T-helper 1 cell treated with Interleukin-12 subunit alpha and Interleukin-12 subunit beta and Interleukin-4 antibody, amounts not matched to agents 30 ng/mL and 1 ng/mL, for 36 hours (primary cell): Measurements from ENCODE around the gene PTPN5. TPM values are rescaled to one million over a fixed set of nuclear protein-coding genes. Genes with fewer than 3 reads are reported as not detected.
"Not testable (repeated sequence)": the region's sequence is repeated elsewhere in the genome, so short reads cannot be mapped to it uniquely, and the experiment has no call there.

Source experiments
- intact Hi-C: fragments of 100-400 bp; cut with micrococcal nuclease; formaldehyde crosslinking; loops from one replicate; pipeline ENCODE4 v1.15.1; 2024
- total RNA-seq: library from RNA; stranded (reverse); gene quantifications from 2 replicates; pipeline ENCODE4 v1.2.3, GENCODE V29; 2022

Gene PTPN5
- not detected in 2 replicates for total RNA-seq

DNA sequence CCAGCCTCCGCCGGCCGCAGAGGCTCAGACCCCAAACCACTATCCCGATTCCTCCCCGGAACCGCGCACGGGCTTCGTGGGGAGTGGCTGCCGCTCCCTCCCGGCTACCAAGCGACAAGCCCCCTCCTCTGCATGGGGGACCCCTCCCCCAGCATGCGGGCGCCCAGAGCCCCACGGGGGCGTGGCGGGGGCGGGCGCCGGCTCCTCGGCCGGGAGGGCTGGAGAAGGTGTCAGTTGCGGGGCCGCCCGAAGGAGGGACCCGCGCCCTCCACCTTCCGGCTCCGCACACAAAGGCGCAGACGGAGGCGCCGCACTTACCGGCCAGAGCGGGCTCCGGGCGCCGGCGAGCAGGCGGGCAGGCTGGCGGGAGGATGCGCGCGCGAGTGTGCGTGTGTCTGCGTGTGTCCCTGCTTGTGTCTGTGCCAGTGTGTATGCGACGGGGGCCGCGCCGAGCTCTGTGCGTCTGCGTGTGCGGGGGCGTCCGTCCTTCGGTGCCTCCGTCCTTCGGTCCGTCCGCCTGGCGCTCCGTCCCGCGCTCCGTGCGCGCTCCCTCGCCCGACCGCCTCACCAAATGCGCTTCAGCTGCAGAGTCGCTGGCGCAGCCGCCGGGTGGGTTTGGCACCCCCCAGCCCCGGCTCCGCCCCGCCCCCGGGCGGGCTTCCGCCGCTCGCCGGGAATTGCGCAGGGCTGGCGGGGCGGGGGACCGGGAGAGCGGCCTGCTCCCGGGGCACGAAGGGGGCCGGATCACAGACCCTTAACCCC is at the start of gene PTPN5:
TSS of gene PTPN5 (minus strand) at position 592 of the 762 bp plus-strand sequence. CDS start 19,840 bp downstream, outside the sequence.
- intact Hi-C loops: no loop called here

DNA sequence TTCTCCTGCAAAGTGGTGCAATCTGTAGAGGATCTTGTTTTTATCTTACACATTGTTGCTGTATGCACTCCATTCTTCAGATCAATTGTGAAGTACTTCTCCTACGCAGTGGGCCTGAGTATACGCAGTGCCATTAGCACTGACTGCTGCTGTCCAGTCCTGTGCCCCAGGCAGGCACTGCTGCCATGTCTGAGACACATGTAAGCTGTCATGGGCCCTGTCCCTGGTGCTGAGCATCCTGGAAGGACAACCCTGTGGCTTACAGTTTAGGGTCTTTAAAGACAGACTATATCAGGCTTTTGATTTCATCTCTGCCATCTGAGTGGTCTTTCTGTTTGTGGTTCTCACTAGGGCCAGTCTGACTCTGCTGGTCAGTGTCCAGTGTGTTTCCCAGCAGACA is 44.8 kb upstream of the PTPN5 start:
- intact Hi-C loops: no loop called here

GRCh38 chr11:18834754-18835466 is 43.3 kb upstream of the PTPN5 start:
- intact Hi-C loops: no loop called here

DNA sequence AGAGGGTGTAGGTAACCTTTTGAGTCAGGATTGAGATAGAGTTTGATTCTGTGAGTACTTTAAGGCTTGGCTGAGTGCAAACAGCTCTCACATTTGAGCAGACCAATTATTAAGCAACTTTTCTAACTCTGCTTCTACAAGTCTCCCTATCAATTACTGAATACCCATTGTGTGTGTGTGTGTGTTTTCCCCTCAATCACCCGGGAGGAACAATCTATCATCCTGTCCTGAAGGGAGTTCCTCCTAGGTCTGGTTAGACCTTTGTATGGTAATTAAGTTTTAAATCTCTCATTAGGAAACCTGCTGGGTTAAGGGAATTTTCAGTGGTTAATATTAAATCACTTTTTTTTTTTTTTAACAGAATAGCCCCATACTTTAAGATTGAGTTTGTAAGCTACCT is 28.6 kb upstream of the PTPN5 start:
- intact Hi-C loops: not testable (repeated sequence)

DNA sequence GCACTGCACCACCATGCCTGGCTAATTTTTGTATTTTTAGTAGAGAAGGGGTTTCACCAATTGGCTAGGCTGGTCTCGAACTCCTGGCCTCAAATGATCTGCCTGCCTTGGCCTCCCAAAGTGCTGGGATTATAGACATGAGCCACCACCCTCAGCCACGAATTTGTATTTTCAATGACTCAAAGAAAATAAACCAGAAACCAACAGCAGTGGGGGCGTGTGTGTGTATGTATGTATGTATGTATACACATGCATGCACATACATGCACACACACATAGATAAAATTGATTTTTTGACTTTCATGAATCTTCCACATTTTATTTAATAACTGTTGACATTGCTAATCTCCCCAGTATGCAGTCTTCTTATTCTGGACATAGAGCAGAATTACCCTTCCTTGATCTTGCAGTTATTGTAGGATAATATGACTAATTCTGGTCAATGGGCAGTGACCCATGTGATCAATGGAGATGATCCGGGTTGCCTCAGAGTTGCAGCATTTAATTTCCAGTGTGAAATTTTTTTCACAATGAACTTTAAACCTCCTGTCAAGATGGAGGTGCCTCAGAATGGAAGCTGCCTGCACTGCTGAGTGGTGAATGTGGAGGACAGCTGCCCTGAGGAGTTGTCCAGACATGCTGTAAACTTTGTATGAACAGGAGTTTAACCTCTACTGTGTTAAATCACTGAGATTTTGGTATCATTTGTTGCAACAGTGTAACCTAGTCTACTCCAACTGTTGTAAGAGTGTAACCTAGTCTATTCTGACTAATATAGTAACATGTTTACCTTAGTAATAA is 12.8 kb upstream of the PTPN5 start:
- intact Hi-C loops: no loop called here

GRCh38 chr11:18802381-18803257 is 11.0 kb upstream of the PTPN5 start:
- intact Hi-C loops: loop anchor here (1.0 kb wide), 2 partner anchors 27 to 687 kb away; no protein-coding TSS in a partner anchor

DNA sequence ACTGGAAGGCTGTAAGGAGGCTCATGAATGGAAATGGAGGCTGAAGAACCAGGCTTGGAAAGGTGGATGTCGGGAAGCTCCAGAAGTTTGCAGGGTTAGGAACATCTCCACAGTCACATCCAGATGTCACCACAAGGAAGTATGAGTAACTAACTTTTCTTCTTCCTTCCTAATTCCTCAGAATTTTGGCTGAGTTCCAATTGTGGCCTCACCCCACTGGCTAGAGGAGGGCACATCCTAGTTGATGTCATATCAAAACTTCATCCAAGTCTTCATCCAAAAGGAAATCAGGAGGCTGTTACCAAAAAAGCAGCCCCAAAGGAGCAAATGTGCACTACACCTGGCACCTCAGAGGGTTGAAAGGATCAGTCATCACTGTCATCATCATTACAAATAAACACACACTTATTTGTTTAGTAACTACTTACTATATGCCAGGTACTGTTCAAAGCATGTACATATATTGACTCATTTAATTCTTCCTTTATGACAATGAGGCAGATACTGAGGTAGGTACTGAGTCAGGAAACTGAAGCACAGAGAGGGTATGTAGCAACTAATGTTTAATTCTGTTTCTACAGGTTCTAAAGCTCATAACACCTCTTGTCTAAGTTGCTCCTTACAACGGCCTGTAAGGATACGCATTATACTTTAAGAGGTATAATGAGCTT is 7.3 kb upstream of the PTPN5 start:
- intact Hi-C loops: no loop called here

DNA sequence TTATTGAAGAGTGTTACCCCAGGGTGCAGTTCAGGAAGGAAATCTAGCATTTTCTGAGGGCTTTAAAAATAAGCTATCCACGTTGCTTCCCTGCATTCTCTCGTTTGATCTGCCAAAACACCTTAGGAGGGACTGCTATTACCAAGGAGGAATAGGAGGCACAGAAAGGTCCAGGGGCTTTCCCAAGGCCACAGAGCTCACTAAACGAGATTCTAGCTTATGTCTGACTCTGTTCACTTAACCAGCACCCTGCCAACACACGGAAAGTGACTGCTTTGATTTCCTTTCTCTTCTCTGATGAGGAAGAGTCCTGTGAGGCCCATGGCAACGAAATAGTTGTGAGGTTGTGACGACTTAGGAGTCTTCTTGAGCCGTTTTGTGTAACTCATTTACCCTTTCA is 3.4 kb upstream of the PTPN5 start:
- intact Hi-C loops: no loop called here

GRCh38 chr11:18792827-18793226 is 1.2 kb upstream of the PTPN5 start:
- intact Hi-C loops: no loop called here

GRCh38 chr11:18791969-18792628 is 501 bp upstream of the PTPN5 start:
- intact Hi-C loops: no loop called here

DNA sequence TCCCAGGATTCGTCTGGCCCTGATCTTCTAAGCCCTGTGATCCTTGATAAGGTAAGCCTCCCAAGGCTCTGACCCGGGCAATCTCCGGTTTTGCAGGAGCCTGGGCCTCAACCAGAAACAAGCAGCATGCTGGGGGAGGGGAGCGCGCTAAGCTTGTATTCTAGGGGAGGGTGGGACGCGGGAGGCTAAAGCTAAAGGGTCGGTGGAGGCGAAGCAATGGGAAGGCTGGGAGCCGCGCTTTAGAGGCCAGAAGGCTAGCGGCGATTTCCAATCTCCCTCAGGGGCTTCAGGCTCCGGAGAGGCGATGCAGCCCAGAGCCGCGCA is 753 bp downstream of the PTPN5 start:
- intact Hi-C loops: no loop called here

DNA sequence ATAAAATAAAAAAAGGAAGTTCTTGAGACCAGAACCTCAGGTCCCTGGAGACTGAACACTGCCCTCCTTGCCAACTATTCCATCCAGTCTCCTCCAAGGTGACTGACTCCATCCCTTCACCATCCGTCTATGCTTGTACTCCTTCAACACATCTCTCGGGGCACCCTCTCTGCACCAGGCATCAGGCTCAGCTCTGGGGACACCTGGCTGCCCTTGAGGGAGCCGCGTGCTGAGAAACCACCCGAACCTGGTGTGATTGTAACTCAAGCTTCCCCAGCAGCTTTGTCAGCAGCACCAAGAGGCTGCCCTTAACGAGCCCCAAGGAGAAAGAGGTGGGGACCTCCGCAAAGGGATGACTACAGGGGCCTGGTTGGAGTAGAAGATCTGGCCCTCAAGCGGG is 1.7 kb downstream of the PTPN5 start:
- intact Hi-C loops: no loop called here

DNA sequence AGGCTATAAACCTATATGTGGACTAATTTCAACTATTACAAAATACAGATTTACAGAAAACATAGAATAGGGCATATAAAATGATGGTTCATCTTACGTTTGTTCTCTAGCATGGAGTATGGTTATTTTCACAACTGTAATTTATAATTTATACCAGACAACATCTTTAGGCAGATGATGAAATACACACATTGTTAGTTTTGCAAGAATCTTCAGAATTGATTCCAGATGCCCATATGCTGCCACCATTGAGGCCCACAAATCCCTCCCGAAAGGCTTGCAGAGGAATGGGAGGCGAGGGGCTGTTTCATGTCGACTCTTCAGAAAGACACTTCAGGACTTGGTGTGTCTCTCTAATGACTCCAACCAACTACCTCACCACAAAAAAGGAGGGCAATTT is 6.2 kb downstream of the PTPN5 start:
- intact Hi-C loops: no loop called here

DNA sequence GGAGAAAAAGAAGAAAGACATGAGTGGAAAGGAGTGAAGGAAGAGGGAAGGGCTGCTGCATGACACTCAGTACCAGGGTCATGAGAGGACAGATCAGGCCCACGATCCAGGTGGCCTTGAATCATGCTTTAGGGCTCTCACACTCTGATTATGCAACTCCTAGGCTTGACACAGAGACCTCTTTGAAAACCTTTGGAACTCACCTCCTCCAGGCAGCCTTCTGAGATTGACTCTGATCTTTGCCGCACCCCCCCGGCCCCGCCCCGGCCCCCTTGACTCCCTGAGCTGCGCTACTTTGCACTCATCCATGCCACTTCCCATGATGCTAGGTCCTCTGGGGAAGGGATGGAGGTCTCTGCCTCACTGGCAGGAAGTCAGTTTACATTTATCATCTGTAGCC is 10.7 kb downstream of the PTPN5 start:
- intact Hi-C loops: no loop called here

GRCh38 chr11:18780329-18780728 is 11.3 kb downstream of the PTPN5 start:
- intact Hi-C loops: no loop called here

DNA sequence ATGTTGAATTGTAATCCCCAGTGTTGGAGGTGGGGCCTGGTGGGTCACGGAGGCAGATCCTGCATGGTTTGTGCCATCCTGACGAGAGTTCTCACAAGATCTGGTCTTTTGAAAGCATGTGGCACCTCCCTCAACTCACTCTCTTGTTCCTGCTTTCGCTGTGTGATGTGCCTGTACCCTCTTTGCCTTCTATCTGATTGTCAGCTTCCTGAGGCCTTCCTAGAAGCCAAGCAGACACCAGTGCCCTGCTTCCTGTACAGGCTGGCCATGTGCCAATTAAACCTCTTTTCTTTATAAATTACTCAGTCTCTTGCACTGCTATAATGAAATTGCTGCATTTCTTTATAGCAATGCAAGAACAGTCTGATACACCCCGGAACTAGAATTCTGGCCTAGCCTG is 13.1 kb downstream of the PTPN5 start:
- intact Hi-C loops: no loop called here

DNA sequence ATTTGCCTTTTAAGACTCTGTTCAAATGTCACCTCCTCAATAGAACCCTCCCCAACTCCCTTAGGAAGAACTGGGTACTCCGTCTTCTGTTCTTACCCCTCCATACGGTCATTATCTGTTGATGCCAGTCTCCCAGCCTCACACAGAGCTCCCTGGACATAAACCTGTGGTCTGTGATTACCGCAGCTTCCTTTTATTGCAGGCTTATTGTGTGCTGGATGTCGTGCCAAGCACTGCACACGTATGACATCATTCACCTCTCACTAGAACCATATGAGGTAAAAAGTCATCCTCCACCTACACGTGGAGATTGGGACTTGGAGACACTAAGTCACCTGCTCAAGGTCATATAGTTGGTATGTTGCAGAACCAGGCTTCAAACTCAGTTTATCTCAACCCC is 15.3 kb downstream of the PTPN5 start:
- intact Hi-C loops: no loop called here

- intact Hi-C loops: loop anchor here (1.0 kb wide), 2 partner anchors 27 to 78 kb away; no protein-coding TSS in a partner anchor
Measured at GRCh38 chr11:18775492-18776292, 15.9 kb downstream of the PTPN5 start.

DNA sequence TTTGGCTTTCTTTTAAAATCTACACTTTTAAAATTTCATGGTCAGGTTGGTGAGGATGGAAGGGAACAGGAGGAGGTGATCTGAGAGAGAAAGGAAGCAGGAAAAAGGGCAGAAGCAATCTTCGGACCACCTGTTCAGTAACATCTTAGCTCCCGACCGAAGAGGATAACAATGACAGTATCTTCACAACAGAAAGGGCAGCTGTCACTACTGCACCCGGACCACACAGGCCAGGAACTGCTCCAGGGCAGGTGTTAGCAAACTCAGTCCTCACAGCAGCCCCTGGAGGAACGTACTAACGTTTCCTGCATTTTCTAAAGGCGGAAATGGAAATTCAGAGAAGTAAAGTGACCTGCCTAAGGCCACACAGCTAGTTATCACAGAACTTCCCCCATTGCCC is 16.8 kb downstream of the PTPN5 start:
- intact Hi-C loops: loop anchor here (1.0 kb wide), 2 partner anchors 28 to 78 kb away; no protein-coding TSS in a partner anchor
